Right kidney (tissue), 1 donor: Measurements from ENCODE around the gene SLC2A10.

Experiments
- DNase-seq: peaks from one replicate; pipeline ENCODE4 v3.0.0-alpha.2; 2016

The SLC2A10 gene

DNA sequence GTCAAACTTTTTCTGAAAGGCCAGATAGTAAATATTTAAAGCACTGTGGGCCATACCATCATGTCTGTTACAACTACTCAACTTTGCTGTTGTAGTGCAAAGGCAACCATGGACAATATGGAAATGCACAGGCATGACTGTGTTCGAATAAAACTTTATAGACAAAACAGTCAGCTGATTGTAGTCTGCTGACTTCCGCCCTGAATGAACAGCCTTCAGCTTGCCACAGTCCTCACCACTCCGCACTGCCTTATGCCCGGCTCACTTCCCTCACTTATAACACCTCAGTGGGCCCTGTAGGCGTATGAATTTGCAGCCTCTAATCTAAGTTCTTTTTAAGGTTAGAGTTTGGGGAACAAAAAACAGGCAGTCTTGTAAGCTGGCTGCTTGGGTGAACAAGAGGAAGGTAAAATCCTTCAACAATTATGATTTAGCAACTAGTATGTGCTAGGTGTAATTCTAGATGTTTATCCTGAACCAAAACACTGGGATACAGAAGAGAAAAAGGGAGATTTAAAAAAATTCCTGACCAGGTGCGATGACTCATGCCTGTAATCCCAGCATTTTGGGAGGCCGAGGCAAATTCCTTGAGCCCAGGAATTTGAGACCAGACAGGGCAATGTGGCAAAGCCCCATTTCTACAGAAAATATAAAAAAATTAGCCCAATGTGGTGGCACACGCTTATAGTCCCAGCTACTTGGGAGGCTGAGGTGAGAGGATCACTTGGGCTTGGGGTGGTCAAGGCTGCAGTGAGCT is 6.8 kb upstream of the SLC2A10 start:
- no peak for DNase-seq

DNA sequence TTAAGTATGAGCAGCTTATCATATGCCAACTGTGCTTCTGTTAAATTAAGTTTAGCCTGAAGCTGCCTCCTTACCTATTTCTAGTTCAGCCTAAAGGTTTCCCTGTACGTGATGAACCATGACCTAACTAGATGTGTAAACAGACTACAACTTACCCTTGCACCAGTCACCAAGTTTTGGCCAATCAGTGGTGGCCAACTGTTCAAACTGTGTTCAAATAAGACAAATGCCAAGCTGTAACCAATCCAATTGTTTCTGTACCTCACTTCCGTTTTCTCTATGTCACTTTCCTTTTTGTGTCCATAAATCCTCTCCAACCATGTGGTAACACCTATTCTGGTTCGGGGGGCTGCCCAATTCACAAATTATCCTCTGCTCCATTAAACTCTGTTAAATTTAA is 6.0 kb upstream of the SLC2A10 start:
- no peak for DNase-seq

DNA sequence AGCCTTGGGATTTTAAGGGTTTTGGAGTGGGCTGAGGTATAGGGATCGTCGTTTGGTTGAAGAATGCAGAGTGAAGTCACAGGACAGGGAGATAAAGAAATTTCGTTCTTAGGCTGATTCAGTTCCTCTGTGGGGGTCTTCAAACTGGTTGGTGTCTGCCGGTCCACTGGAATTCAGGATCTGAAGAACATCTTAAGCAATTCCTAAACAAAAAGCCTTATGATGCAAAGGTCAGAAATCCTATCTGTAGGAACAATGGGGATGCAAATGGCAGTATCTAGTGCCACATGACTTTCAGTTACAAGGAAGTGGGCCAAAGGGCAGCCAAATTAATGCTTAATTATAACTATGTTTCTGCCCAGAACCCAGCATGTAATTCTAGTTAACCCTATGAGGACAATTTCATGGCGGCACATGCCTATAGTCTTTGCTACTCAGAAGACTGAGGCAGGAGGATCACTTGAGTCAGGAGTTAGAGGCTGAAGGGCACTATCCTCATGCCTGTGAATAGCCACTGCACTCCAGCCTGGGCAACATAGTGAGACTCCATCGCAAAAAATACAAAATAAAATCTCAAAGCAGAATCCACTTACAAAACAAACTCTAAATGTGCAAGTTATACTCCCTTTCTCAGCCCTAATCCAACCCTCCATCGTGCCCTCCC is 4.6 kb upstream of the SLC2A10 start:
- DNase-seq, result no peak

DNA sequence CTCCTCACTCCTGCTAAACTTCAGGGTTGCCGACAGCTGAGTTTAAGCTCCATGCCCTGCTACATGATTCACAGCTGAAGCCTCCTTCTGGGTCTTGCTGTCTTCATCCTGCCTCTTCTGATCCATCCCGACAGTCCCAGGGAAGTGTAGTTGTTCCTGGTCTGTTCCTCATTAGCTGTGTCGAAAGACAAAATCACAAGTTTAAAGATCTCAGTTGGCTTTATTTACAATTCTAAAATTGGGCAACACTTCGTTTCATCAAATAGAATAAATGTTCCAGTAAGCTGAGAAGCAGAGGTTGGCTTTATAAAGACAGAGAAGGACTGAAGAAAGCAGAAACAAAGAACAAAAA is 4.1 kb upstream of the SLC2A10 start:
- DNase-seq, result no peak

DNA sequence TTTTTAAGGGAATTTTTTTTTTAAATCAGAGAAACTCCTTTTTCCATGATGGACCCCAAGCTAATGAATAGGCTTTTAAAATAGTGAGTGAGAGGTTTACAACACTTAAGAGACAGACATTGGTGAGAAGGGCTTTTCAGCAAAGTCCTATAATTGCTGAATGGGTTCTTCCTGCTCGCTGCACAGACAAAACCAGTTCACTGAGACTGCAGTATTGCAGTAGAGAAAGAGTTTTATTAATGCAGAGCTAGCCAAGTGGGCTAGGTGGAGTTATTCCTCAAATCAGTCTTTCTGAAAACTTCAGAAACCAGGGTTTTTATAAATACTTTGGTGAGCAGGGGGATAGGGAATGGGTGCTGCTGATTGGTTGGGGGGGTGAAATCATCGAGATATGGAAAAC is 3.2 kb upstream of the SLC2A10 start:
- no peak for DNase-seq

DNA sequence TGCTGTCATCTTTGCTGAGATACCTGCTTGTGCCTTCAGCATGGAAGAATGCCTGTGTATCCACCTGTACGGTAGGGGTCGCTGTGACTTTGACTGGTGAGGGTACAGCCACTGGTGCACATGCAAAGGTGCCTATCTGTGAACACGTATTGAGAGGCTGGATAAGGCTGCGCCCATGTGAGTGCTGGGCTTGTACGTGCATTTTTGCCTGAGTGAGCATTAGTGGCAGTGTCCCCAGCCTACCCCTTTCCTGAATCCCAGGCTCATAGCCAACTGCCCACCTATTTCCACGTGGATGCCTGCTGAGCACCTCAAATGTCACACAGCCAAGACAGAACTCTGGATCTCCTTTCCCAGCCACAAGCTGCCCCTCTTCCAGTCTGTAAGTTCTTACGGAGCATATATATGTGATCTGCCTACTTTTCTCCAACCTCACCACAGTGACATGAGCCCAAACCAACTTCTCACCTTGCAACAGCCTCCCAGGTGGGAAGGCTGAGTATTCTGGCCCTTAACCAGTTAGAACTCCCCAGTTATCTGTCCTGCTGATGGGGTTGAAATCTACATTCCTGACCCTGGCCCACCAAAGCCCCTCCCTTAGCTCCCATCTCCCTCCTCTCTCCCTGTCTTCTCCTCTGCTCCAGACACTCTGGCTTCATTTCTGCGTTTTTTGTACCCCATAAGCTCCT is 1.1 kb upstream of the SLC2A10 start:
- peak; percentile 23 for DNase-seq

DNA sequence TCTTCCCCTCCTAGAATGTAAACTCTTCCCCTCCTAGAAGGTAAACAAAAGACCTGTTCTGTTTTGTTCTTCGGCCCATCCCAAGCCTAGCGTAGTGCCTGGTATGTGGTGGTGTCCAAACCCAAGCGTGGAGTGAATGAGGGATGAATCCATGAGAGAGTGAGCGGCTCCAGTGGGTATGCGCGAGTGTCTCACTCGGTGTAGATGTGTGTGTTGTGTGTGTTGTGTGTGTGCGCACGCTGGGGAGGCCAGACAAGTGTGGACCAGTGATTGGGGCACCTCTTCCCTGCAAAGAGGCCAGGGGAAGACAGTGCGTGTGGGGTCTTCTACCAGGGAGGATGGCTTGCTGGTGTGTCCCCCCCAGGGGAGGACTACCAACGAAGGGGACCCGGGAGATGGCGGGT is 392 bp upstream of the SLC2A10 start:
- DNase-seq, result peak; percentile 52

DNA sequence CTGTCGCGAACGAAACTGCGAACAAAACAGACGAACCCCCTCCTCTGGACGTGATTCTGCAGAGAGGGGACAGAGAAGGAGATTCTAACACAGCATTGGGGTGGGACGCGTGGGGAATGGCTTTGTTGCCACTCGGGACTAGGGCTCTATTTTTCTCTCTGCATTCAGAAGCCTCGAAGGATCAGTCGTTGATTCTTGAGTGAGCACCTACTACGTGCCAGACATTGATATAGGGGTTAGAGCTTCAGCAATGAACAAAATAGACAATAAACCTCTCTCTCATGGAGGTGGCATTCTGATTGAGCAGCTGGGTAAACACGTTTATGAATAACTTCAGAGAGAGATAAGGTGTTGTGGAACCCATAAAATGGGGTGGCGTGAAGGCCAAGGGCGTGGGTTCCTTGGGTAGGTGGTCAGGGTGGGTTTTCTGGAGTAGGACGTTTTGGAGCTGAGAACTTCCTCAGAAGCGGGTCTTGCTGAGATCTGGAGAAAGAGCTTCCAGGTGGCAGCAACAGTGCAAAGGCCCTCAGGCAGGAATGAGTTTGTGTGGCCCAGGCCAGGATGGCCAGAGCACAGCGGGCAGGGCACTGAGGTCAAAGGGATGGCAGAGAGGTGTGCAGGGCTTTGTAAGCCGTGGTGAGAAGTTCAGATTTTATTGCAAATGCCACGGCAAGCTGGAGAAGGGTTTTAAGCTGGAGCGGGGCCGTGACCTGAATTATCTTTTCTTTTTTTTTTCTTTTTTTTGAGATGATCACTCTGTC is 884 bp downstream of the SLC2A10 start:
- no peak for DNase-seq

DNA sequence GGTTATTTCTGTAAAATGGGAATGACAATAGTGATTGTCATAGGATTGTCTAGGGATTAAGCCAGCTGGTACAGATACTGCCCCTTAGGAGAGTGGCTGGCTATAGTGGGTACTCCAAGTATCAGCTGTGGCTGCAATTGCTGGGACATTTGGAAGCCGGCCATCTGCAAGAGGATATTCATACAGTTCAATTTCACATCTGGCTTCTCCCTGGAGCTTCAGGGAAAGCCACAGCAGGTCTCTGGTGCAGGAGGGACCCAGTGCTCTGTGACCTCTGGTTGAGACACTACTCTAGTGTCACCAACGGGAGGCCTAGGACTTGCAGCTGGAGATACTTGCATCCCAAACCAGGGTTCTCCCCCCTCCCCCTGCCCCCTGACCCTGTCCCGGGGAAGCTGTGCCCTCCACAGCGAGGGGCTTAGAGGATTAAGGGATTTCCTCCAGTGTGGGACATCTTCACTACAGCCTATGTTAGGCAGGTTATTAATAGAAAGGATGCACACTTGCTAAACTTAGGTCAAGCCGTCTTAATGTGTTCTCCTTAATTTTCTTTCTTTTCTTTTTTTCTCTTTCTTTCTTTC is 2.7 kb downstream of the SLC2A10 start:
- DNase-seq, result no peak

DNA sequence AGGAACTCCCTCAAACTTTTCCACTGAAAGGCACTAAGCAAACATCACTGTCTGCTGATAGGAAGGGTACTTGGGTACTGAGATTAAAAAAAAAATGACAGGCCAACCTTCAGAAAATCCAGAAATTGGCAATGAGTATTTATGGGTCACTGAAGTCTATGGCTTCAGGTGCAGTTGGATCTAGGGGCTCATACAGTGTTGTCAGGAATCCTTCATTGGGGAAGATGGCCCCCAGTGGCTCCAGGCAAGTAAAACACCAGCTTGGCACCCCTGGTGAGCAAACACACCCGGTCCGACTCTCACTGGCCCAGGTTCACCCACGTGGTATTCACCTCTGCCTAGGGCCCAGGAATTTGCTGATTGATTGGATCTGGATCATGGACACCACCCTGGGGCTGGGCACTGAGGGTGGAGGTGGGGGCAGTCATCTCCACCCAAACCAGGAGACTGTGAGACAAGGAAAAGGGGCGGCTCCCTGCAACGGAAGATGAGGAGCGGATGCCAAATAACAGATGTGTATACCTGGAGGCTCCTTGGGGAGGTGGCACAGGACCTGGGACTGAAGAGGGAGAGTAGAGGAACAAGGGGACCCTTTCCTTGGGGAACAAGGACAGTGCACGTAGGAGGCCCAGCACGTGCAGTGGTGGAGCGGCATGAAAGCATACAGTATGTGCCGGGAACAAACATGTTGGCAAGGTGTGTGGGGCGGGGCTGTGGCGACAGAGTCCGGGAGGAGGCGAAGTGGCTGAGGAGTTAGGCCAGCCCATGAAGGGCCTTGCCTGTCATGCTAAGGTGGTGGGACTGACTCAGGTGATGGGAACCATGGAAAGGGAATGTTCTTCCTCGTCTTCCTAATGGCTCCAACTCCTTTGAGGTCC is 4.7 kb downstream of the SLC2A10 start:
- DNase-seq, result no peak

DNA sequence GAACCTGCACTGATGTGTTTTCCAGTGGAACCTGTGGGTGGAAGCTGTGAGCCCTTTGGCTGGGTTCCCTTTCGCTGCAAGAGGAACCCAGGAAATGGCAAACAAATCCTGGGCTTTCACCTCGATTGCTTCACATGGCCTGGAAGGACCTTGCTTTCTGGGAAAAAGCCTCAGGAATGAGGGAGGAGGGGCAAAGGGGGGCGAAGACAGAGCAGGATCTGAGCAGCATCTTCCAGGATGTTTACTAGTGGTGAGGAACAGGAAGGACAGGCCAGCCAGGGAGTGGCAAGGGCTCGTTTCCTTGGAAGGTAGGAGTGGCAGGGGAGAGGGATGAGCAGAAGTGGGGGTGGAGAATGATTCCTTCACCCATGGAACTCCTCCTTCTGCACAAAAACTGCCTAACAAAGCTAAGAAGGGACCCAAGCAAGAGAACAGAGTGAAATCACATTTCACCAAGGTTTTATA is 5.9 kb downstream of the SLC2A10 start:
- no peak for DNase-seq

DNA sequence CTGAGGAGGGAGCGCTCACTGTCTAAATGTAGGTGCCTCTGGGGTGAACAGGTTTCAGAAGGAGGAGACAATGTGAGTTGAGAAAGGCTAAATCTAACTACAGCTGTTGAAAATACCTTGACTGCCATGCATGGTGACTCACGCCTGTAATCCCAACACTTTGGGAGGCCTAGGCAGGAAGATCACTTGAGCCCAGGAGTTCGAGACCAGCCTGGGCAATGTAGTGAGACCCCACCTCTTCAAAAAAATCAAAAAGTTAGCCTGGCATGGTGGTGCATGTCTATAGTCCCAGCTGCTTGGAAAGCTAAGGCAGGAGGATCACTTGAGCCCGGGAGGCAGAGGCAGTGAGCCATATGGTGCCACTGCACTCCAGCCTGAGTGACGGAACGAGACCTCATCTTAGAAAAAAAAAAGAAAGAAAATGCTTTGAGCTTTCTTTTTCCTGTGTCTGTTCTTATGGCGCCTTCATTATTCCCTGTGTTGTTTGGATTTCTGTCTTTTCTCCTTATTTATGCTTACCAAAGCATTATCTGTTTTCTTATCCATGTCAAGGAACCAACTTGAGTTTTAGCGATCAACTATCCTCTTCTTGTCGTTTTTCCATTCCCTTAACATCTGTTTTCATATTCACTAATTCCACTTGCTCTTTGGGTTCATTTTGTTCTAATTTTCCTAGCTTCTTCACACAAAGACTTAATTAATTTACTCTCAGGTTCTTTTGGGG is 8.5 kb downstream of the SLC2A10 start:
- DNase-seq, result no peak

DNA sequence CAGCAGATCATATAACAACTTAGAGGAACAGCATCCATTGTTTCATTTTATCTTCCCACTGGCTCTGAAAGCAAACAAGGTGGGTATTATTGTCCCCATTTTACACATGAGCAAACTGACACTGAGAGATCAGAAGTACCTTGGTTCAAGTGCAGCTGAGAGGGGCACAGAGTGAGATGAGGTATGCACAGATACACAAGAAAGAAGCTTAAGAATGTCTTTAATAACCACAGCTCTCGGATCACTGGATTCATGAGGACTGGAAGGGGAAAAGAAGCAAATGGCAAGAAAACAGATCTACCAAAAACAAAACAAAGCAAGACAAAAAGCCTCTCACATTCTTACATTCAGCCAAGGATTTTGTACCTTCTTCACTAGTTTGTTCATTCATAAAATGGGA is 10.6 kb downstream of the SLC2A10 start:
- no peak for DNase-seq

DNA sequence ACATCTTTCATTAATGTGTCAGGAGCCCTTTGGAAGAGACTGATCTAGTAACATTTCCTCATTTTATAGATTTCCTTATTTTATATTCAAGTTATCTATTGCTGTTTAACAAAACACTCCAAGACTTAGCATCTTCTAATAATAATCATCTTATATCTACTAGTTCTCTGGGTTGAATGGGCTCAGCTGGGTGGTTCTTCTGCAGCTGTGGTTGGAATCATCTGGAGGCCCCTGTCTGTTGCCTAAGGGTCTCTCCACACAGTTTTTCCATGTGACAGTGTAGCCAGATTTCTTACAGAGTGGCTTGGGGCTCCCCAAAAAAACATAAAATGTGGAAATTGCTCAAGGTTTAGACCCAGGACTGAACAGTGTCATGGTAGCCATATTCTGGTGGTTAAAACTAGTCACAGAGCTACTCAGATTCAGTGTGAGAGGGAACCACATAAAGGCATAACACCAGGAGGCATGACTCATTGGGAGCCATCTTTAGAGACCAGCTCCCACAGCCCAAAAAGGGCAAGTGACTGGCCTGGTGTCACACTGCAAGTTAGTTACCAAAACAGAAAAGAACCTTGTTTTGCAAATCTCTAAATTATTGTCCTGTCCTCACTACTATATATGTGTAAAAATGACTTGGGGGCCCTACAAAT is 11.5 kb downstream of the SLC2A10 start:
- DNase-seq, result no peak

DNA sequence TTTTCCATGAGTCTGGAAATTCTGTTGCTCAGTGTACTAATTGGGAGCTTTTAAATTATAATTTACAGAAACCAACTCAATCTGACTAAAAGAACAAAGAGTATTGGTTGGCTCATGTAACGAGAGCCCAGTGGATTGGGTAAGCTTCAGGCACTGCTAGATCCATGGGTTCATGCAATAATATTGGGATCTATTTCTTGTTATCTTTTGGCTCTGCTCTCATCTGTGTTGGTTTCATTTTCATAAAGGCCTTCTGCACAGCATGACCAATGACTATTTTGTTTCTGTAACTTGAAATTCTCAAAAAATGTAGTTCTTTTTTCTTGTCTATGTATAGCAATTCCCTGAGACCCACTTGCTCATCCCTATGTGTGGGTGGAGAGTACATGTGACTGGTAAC is 12.0 kb downstream of the SLC2A10 start:
- DNase-seq, result no peak

DNA sequence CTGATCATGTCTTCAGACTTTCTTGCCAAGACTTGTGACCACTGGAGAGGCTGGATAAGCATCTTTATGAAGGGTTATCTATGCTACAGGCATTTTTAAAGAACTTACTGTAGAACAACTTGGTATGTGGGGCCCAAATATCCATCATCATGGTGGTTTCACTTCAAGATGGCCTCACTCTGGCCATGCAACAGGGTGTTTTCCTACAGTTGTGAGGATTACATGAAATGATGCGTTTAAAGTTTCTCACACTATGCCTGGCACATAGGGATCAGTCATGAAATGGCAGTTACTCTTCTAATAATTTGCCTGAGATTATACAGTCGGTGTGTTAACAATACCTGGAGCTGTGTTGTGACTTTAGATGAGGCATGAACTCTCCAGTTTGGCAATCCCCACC is 13.0 kb downstream of the SLC2A10 start:
- DNase-seq, result no peak

DNA sequence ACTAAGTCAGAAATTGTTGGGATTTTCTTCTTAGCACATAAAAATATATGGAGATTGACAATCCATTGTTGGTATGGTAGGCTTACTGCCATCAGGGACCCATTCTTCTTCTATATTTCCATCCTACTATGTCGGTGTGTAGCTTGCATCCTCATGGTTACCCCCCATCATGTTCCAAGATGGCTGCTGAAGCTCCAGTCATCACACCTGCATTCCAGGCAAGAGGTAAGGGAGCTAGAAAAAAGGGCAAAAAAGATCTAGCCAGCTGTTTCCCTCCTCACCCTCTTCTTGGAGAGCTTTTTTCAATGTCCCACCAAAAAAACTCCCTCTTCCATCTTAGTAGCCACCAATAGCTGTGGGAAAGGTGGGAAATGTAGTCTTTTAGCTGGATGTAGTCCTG is 13.6 kb downstream of the SLC2A10 start:
- DNase-seq, result no peak

DNA sequence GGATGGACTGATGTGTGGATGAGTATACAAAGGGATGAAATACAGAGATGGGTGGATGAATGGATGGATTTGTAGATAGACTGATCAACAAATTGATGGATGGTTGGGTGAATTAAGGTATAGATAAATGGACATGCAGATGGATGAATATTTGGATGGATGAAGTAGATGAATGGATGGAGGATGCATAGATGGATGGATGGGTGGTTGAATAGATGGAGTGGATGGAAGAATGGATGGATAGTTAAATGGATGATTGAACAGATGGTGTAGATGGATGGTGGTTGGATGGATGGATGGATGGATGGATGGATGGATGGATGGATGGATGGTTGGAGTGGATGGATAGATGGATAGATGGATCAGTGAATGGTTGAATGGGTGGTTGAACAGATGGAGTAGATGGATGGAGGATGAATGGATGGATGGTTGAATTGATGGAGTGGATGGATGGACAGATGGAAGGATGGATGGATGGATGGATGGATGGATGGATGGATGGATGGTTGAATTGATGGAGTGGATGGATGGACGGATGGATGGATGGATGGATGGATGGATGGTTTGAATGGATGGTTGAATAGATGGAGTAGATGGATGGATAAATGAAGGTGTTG is 15.0 kb downstream of the SLC2A10 start:
- DNase-seq, result no peak
